HEK293 (cell line): Measurements from ENCODE around the gene SIL1.
"Not testable (repeated sequence)": the region's sequence is repeated elsewhere in the genome, so short reads cannot be mapped to it uniquely, and the experiment has no call there.

Experiments used
- CTCF ChIA-PET: fragments of 350-600 bp; formaldehyde crosslinking; extraction: SDS; loops from one replicate; lab custom pipeline; 2021; ENCODE audit warnings: antibody characterized with exemption; lab: Yijun Ruan, JAX
- POLR2A ChIA-PET: fragments of 300-600 bp; formaldehyde crosslinking; extraction: SDS; loops from one replicate; lab custom pipeline; 2020; ENCODE audit warnings: antibody characterized with exemption, inconsistent platforms; lab: Yijun Ruan, JAX
- H3K27ac ChIP-seq: fragments of 200-500 bp; sonication (Bioruptor generic); 2 replicates; pipeline ENCODE4 v1.5.1; 2014; ENCODE audit warnings: low read depth, low read length, control low read depth, inconsistent platforms; ENCODE audit errors: extremely low read depth
- H3K36me3 ChIP-seq, 2 experiments: fragments of 200-500 bp in 1 of 2; sonication (Bioruptor generic) in 1 of 2; 1 replicate in 1 of 2; 2 replicates in 1 of 2; pipeline ENCODE4 v1.5.1; 2014 to 2017; ENCODE audit warnings: inconsistent platforms in 2 of 2, low read length in 2 of 2; ENCODE audit not compliant: control insufficient read depth in 2 of 2, insufficient read depth in 1 of 2
- H3K4me1 ChIP-seq: fragments of 200-500 bp; sonication (Bioruptor generic); 2 replicates; pipeline ENCODE4 v1.5.1; 2014; ENCODE audit warnings: mild to moderate bottlenecking, low read length, inconsistent platforms; ENCODE audit not compliant: control insufficient read depth, insufficient read depth
- H3K4me3 ChIP-seq: 2 replicates; pipeline ENCODE4 v1.5.1; 2011; ENCODE audit warnings: low read depth, mild to moderate bottlenecking, control low read depth, low read length, moderate library complexity
- H3K9me3 ChIP-seq: fragments of 200-500 bp; sonication (Bioruptor generic); 2 replicates; pipeline ENCODE4 v1.5.1; 2014; ENCODE audit warnings: low read depth, low read length, inconsistent platforms; ENCODE audit not compliant: control insufficient read depth, insufficient read depth
- FEZF1 ChIP-seq: fragments of 450-650 bp; formaldehyde crosslinking; IDR thresholded peaks from 2 replicates; pipeline ENCODE4 v1.5.1; 2016; ENCODE audit warnings: missing biosample characterization, missing genetic modification characterization
- GLIS2 ChIP-seq: fragments of 450-650 bp; formaldehyde crosslinking; IDR thresholded peaks from 2 replicates; pipeline ENCODE4 v1.5.1; 2016; ENCODE audit warnings: missing biosample characterization, missing genetic modification characterization
- KLF1 ChIP-seq: fragments of 450-650 bp; formaldehyde crosslinking; IDR thresholded peaks from 2 replicates; pipeline ENCODE4 v1.5.1; 2016; ENCODE audit warnings: missing biosample characterization, missing genetic modification characterization
- ZBTB49 ChIP-seq: fragments of 450-650 bp; formaldehyde crosslinking; IDR thresholded peaks from 2 replicates; pipeline ENCODE4 v1.5.1; 2016; ENCODE audit warnings: missing biosample characterization, missing genetic modification characterization, low read depth
- ZFHX2 ChIP-seq: fragments of 450-650 bp; formaldehyde crosslinking; conservative IDR thresholded peaks from 2 replicates; pipeline ENCODE4 v1.5.1; 2016; ENCODE audit warnings: missing biosample characterization, missing genetic modification characterization
- ZIC2 ChIP-seq: fragments of 450-650 bp; formaldehyde crosslinking; IDR thresholded peaks from 2 replicates; pipeline ENCODE4 v1.5.1; 2016; ENCODE audit warnings: missing biosample characterization, missing genetic modification characterization
- ZNF148 ChIP-seq: fragments of 450-650 bp; formaldehyde crosslinking; IDR thresholded peaks from 2 replicates; pipeline ENCODE4 v1.5.0; 2017; ENCODE audit warnings: missing biosample characterization, missing genetic modification characterization, borderline replicate concordance
- ZNF423 ChIP-seq: fragments of 450-650 bp; formaldehyde crosslinking; IDR thresholded peaks from 2 replicates; pipeline ENCODE4 v1.5.1; 2016; ENCODE audit warnings: missing biosample characterization, missing genetic modification characterization
- ZNF768 ChIP-seq: fragments of 450-650 bp; formaldehyde crosslinking; IDR thresholded peaks from 2 replicates; pipeline ENCODE4 v1.5.1; 2018; ENCODE audit warnings: missing biosample characterization, mild to moderate bottlenecking, missing genetic modification characterization
- ZNF785 ChIP-seq: fragments of 450-650 bp; formaldehyde crosslinking; IDR thresholded peaks from 2 replicates; pipeline ENCODE4 v1.5.1; 2016; ENCODE audit warnings: missing biosample characterization, missing genetic modification characterization

SIL1 gene

GRCh38 chr5:139113892-139114291, 84.3 kb downstream of the SIL1 start (continued):
- TF ChIP-seq FEZF1 (tag by site-specific recombination) (no peak), ZBTB49 (tag by site-specific recombination) (no peak), GLIS2 (tag by site-specific recombination) (no peak), ZNF148 (no peak), ZNF423 (tag by site-specific recombination) (no peak)

GRCh38 chr5:139112362-139112761, 85.8 kb downstream of the SIL1 start:
- TF ChIP-seq KLF1 (tag by site-specific recombination) = peak; percentile 74
- H3K4me3 ChIP-seq, H3K9me3 ChIP-seq, H3K27ac ChIP-seq, H3K36me3 ChIP-seq, POLR2A ChIA-PET, H3K4me1 ChIP-seq, CTCF ChIA-PET: not testable (repeated sequence)

GRCh38 chr5:139110526-139111168, 87.5 kb downstream of the SIL1 start:
- H3K4me1 ChIP-seq = no peaks in the 10 kb centered on the region
- no peaks in the 10 kb centered on the region for H3K9me3 ChIP-seq
- no peaks in the 10 kb centered on the region for H3K36me3 ChIP-seq
- CTCF ChIA-PET = interaction anchor here (0.7 kb wide), 1 partner anchor 119 kb away, joined by 3 read pairs; no protein-coding TSS in a partner anchor
- no peak overlapping the region for H3K27ac ChIP-seq
- no peak overlapping the region for H3K4me3 ChIP-seq
- TF ChIP-seq ZNF768 (tag by site-specific recombination) = no peak
- peak; percentile 20; the same call in 1 of the 2 replicates for TF ChIP-seq ZIC2 (tag by site-specific recombination)
- TF ChIP-seq, all 188 proteins: peak for 1
- POLR2A ChIA-PET = no interaction called here

GRCh38 chr5:139108063-139108824, 89.9 kb downstream of the SIL1 start:
- no peaks in the 10 kb centered on the region for H3K36me3 ChIP-seq
- H3K9me3 ChIP-seq = no peaks in the 10 kb centered on the region
- no peak overlapping the region for H3K27ac ChIP-seq
- CTCF ChIA-PET = interaction anchor here (0.6 kb wide), 1 partner anchor 590 kb away, joined by 3 read pairs; no protein-coding TSS in a partner anchor
- no peaks in the 10 kb centered on the region for H3K4me1 ChIP-seq
- no peak overlapping the region for H3K4me3 ChIP-seq
- TF ChIP-seq ZNF785 (no peak), ZFHX2 (tag by site-specific recombination) (peak; percentile 39)
- POLR2A ChIA-PET = interaction anchor here (0.5 kb wide), 1 partner anchor 173 kb away, joined by 6 read pairs; no protein-coding TSS in a partner anchor
